Peyer's patch (tissue), 4 donors: Measurements from ENCODE around the gene HOXD11. TPM values are rescaled to one million over a fixed set of nuclear protein-coding genes. Genes with fewer than 3 reads are reported as not detected.

ENCODE experiments used
- DNase-seq, 3 donors: peaks; one replicate each; pipeline ENCODE4 v3.0.0-alpha.2; 2017 to 2019
- H3K27ac ChIP-seq, 4 donors: fragments of 200-600 bp; sonication (generic); one replicate each; pipeline ENCODE4 v1.5.1; 2016 to 2019
- H3K27me3 ChIP-seq, 2 donors: fragments of 200-600 bp; sonication (generic); one replicate each; pipeline ENCODE4 v1.5.1; 2019
- H3K36me3 ChIP-seq, 3 donors: fragments of 200-600 bp; sonication (generic); one replicate each; pipeline ENCODE4 v1.5.1; 2016 to 2019
- H3K4me1 ChIP-seq, 4 donors: fragments of 200-600 bp; sonication (generic); one replicate each; pipeline ENCODE4 v1.5.1; 2016 to 2019
- H3K4me3 ChIP-seq, 4 donors: fragments of 200-600 bp; sonication (generic); 1 replicate in 3 of 4; 2 replicates in 1 of 4; pipeline ENCODE4 v1.5.1; 2016 to 2019; ENCODE audit warnings: mild to moderate bottlenecking in 1 of 4
- H3K9me3 ChIP-seq, 4 donors: fragments of 200-600 bp; sonication (generic); one replicate each; pipeline ENCODE4 v1.5.1; 2016 to 2019; ENCODE audit warnings: mild to moderate bottlenecking in 1 of 4
- CTCF ChIP-seq, 6 experiments: fragments of 450-650 bp in 4 of 6; fragments of 200-600 bp in 2 of 6; sonication (generic) in 1 of 6; IDR thresholded peaks; one replicate each; pipeline ENCODE4 v1.5.1; 2017 to 2019; ENCODE audit warnings: antibody characterized with exemption in 6 of 6, mild to moderate bottlenecking in 3 of 6, moderate library complexity in 1 of 6
- POLR2A ChIP-seq, 2 donors: fragments of 450-650 bp; IDR thresholded peaks; one replicate each; pipeline ENCODE4 v1.5.1; 2017; ENCODE audit warnings: antibody characterized with exemption in 2 of 2, mild to moderate bottlenecking in 2 of 2, moderate library complexity in 2 of 2
- total RNA-seq, 4 donors: library from RNA; depleted of rRNA; stranded (reverse); fragments of >200 nt; gene quantifications; one replicate each; pipeline ENCODE4 v1.1.0, GENCODE V29; 2016

The HOXD11 gene
- total RNA-seq, 4 donors from 2014 or later, result not detected

DNA sequence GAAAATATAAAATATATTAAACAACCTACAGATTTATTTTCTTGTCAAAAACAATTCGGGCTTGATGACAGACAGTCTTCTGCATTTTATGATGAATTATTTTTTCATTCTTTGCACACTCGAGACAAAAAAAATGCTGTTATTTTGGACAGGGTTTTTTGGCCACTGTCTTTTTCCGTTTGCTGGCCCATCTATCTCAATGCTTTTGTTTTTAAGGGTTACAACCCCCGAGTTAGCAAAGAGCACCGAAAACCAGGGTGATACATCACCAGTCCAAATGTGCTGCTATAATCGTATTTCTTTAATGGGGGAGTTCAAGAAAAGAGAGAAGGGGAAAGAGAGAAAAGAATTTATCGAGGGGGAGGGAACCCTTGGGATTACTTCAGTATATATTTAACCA is 31.0 kb upstream of the HOXD11 start:
- no peak for DNase-seq

GRCh38 chr2:176076796-176077195 is 30.3 kb upstream of the HOXD11 start:
- Histone ChIP-seq H3K9me3 (peaks cover 0 to 18% (median 0%) of the 10 kb centered on the region in 4 donors), H3K27me3 (peaks cover 0 to 85% of the 10 kb centered on the region in 2 donors), H3K36me3 (no peaks in the 10 kb centered on the region), H3K4me1 (peaks cover 0 to 15% (median 0%) of the 10 kb centered on the region in 4 donors), H3K27ac (no peak overlapping the region), H3K4me3 (no peak overlapping the region)
- no peak for DNase-seq
- TF ChIP-seq POLR2A (IDR thresholded peaks at IDR 0.05) (no peak), CTCF (IDR thresholded peaks at IDR 0.05) (no peak)

More for the DNA sequence above, 31.0 kb upstream of the HOXD11 start:
- H3K27ac ChIP-seq, result no peak overlapping the region
- no peaks in the 10 kb centered on the region for H3K36me3 ChIP-seq
- peaks cover 0 to 15% (median 0%) of the 10 kb centered on the region in 4 donors for H3K4me1 ChIP-seq
- no peak for TF ChIP-seq CTCF (IDR thresholded peaks at IDR 0.05)
- no peak for TF ChIP-seq POLR2A (IDR thresholded peaks at IDR 0.05)
- no peak overlapping the region for H3K4me3 ChIP-seq
- H3K27me3 ChIP-seq, result peaks cover 0 to 85% of the 10 kb centered on the region in 2 donors
- peaks cover 0 to 11% (median 0%) of the 10 kb centered on the region in 4 donors for H3K9me3 ChIP-seq

GRCh38 chr2:176078541-176079284 is 28.4 kb upstream of the HOXD11 start:
- TF ChIP-seq CTCF (IDR thresholded peaks at IDR 0.05), result no peak
- no peak for TF ChIP-seq POLR2A (IDR thresholded peaks at IDR 0.05)
- Histone ChIP-seq H3K4me1 (peaks cover 0 to 15% (median 0%) of the 10 kb centered on the region in 4 donors), H3K4me3 (no peak overlapping the region), H3K27me3 (peaks cover 0 to 85% of the 10 kb centered on the region in 2 donors), H3K36me3 (no peaks in the 10 kb centered on the region), H3K9me3 (peaks cover 0 to 35% (median 0%) of the 10 kb centered on the region in 4 donors), H3K27ac (no peak overlapping the region)
- DNase-seq, result no peak

DNA sequence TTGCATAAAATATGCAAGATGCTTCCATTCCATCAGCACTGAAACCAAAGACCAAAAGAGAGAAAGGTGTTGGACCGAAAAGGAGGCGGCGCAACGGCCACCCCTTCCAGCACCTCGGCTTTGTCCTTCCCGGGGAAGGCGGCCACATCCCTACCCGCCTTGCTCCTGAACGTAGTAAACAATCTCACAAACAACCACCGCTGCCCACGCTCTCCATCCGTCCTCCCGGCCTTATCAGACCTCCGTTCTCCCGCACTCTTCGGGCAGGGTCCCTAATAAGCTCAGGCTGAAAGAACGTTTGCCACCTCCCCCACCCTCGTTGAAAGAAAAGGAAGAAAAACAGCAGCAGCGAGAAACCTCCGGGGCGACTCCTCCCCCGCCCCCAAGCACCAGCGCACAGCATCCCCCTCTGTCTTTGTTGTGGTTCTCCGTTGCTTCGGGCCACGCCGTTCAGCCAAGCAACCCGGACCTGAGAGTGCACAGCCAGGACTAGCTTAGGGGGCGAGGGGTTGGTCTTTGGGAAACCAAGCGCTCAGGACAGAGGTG is 27.7 kb upstream of the HOXD11 start:
- no peaks in the 10 kb centered on the region for H3K36me3 ChIP-seq
- DNase-seq, result no peak
- H3K4me1 ChIP-seq, result peaks cover 0 to 15% (median 0%) of the 10 kb centered on the region in 4 donors
- TF ChIP-seq CTCF (IDR thresholded peaks at IDR 0.05) (no peak), POLR2A (IDR thresholded peaks at IDR 0.05) (no peak)
- H3K27ac ChIP-seq, result no peak overlapping the region
- peaks cover 0 to 83% of the 10 kb centered on the region in 2 donors for H3K27me3 ChIP-seq
- peak overlapping the region in 1 of 4 donors; percentile 40 for H3K4me3 ChIP-seq
- peaks cover 0 to 35% (median 0%) of the 10 kb centered on the region in 4 donors for H3K9me3 ChIP-seq

DNA sequence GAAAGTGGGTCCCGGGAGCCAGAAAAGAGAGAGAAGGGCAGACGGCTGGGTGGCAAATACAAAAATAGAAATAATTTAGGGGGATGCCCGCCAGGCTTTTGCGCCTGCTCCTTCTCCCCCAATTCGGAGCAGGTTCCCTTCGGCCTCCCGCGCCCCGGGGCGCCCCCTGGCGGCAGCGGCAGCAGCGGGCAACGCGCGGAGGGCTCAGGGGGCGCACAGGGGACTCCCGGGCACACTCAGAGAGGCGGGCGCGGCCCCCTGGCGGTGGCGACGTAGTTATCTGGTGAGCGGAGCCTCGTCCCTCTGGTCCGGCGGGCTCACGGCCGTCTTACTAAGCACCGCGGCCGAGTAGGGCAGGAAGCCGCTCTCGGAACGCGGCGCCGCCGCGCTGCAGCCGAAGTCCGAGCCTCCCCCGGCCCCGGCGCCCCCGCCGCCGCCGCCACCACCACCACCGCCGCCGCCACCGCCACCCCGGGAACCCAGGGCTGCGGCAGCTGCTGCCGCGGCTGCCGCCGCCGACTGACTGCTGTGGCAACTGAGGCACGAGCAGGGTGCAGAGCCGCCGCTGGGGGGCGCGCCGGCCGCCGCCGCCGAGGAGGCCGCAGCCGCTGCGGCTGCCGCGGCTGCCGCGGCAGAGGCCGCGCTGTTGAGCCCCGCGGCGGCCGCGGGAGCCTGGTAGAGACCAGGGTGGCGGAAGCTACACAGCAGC is 27.1 kb upstream of the HOXD11 start:
- no peak overlapping the region for H3K27ac ChIP-seq
- peak in 1 of 3 donors; percentile 58 for DNase-seq
- peak overlapping the region in 2 of 4 donors; percentile 40 to 44 for H3K4me3 ChIP-seq

More for the DNA sequence above, 27.1 kb upstream of the HOXD11 start:
- Histone ChIP-seq H3K27me3 (peaks cover 0 to 82% of the 10 kb centered on the region in 2 donors), H3K9me3 (peaks cover 0 to 35% (median 0%) of the 10 kb centered on the region in 4 donors), H3K4me1 (peaks cover 0 to 15% (median 0%) of the 10 kb centered on the region in 4 donors), H3K36me3 (no peaks in the 10 kb centered on the region)
- TF ChIP-seq POLR2A (IDR thresholded peaks at IDR 0.05), result no peak
- peak in 4 of 6 experiments; percentile 40 to 52 (median 46) for TF ChIP-seq CTCF (IDR thresholded peaks at IDR 0.05)
